ENCODE measurements around the gene DCBLD1. TPM values are rescaled to one million over a fixed set of nuclear protein-coding genes. Genes with fewer than 3 reads are reported as not detected.

The DCBLD1 gene
- total and polyA plus RNA-seq, 2 donors (not counting 3 experiments of a cell fraction or from before 2014, with no cell fraction given): 30.2 to 44.3 TPM

- H3K9ac ChIP-seq (replicated peaks; ENCODE audit: extremely low read depth, insufficient read depth, low read length): peak overlapping the region; percentile 83
- BruUV-seq (replicated peaks): TSS peak; percentile 4
Observed at GRCh38 chr6:117494694-117495318, 12.3 kb downstream of the DCBLD1 start.

More at GRCh38 chr6:117494694-117495318, 12.3 kb downstream of the DCBLD1 start:
- DNase-seq (ENCODE audit: low read depth, low spot score): no peak
- Histone ChIP-seq H2AFZ (ENCODE audit: low read depth, low read length) (no peak overlapping the region), H3K36me3 (ENCODE audit: control insufficient read depth in 2 of 2, extremely low read depth in 1 of 2, insufficient read depth in 2 of 2, low read length in 2 of 2) (no peaks in the 10 kb centered on the region), H3K27me3 (ENCODE audit: control insufficient read depth in 2 of 2, insufficient read depth in 2 of 2, low read length in 2 of 2) (no peaks in the 10 kb centered on the region), H3K9me3 (replicated peaks; ENCODE audit: control insufficient read depth, insufficient read depth, low read length) (no peaks in the 10 kb centered on the region), H4K20me1 (replicated peaks; ENCODE audit: control insufficient read depth, extremely low read depth, insufficient read depth, low read length) (no peaks in the 10 kb centered on the region), H3K9me1 (replicated peaks; ENCODE audit: control insufficient read depth, extremely low read depth, insufficient read depth, low read length) (no peaks in the 10 kb centered on the region), H3K27ac (ENCODE audit: insufficient read depth, low read depth, low read length) (peak overlapping the region; percentile 99), H3K4me2 (ENCODE audit: insufficient read depth, low read length) (peak overlapping the region; percentile 74), H3K4me1 (ENCODE audit: control insufficient read depth, extremely low read depth, insufficient read depth, low read length) (peaks cover 87% of the 10 kb centered on the region), H3K4me3 (replicated peaks in 1 of 3; ENCODE audit: insufficient read depth in 1 of 3, low read depth in 1 of 3, low read length in 3 of 3) (peak overlapping the region in 1 of 3 experiments; percentile 8), H3K79me2 (ENCODE audit: control insufficient read depth, insufficient read depth, low read length) (peaks cover 70% of the 10 kb centered on the region)
- intact Hi-C loops (cut with micrococcal nuclease): loop anchor here (10.0 kb wide), 2 partner anchors 1210 to 1400 kb away; partner anchors contain the start of gene ASF1A
- TF ChIP-seq FOS (IDR thresholded peaks at IDR 0.05; ENCODE audit: borderline replicate concordance, insufficient read depth, low read length): no peak
- no peak for TF ChIP-seq GATA2 (IDR thresholded peaks at IDR 0.05; ENCODE audit: insufficient read depth, insufficient read length, low read depth, low read length)
- TF ChIP-seq MAX (IDR thresholded peaks at IDR 0.05; ENCODE audit: insufficient read depth, insufficient read length): no peak
- TF ChIP-seq POLR2AphosphoS5 (IDR thresholded peaks at IDR 0.05; ENCODE audit: insufficient read depth, low read depth, low read length): no peak
- no peak for TF ChIP-seq CTCF (IDR thresholded peaks at IDR 0.05; ENCODE audit: extremely low read depth in 1 of 2, insufficient read depth in 1 of 2, low read depth in 1 of 2, low read length in 2 of 2)
- no peak for TF ChIP-seq POLR2A (IDR thresholded peaks at IDR 0.05; ENCODE audit: low read depth, low read length)
- no peak for TF ChIP-seq JUN (IDR thresholded peaks at IDR 0.05; ENCODE audit: borderline replicate concordance, insufficient read depth, insufficient read length, low read depth)
- no peak for TF ChIP-seq EZH2 (IDR thresholded peaks at IDR 0.05; ENCODE audit: borderline replicate concordance, low read depth, low read length, severe bottlenecking)
- TF ChIP-seq MYC (IDR thresholded peaks at IDR 0.05; ENCODE audit: low read depth, low read length): no peak
- FAIRE-seq: no peak
- CTCF ChIA-PET: interaction anchor here (1.1 to 1.7 kb wide), 3 partner anchors 10 to 45 kb away, joined by 5 to 9 read pairs (median 6); no protein-coding TSS in a partner anchor
- POLR2A ChIA-PET: interaction anchor here (0.9 to 1.2 kb wide), 2 partner anchors 12 to 55 kb away, joined by 3 to 6 read pairs; partner anchors contain the start of gene DCBLD1
- dilution Hi-C loops (cut with MboI; ENCODE audit: extremely low pct_ligation_motif_present, low sequenced_read_pairs): no loop called here

All from endothelial cell of umbilical vein (primary cell).